GM12892 (cell line): ENCODE measurements around the gene DNM3.

ENCODE experiments used
- DNase-seq: peaks from one replicate; pipeline ENCODE4 v3.0.0; 2011; ENCODE audit not compliant: insufficient read length
- FAIRE-seq: peaks from 2 replicates; lab custom pipeline; 2011; peaks lifted over from hg19 to GRCh38; lab: Jason Lieb, UNC
- POLR2A ChIP-seq: IDR thresholded peaks from 2 replicates; pipeline ENCODE4 v1.6.1; 2011; ENCODE audit warnings: low read depth, low read length, control low read depth
- POLR2AphosphoS5 ChIP-seq: IDR thresholded peaks from 2 replicates; pipeline ENCODE4 v1.6.1; 2011; ENCODE audit warnings: low read depth, low read length, control low read depth
- TAF1 ChIP-seq: IDR thresholded peaks from 2 replicates; pipeline ENCODE4 v1.6.1; 2011; ENCODE audit warnings: low read depth, mild to moderate bottlenecking, control low read depth, low read length, borderline replicate concordance

The DNM3 gene

GRCh38 chr1:172393354-172393753 is 552.1 kb downstream of the DNM3 start:
- FAIRE-seq, result no peak
- no peak for DNase-seq
- TF ChIP-seq POLR2A (no peak), POLR2AphosphoS5 (no peak), TAF1 (no peak)

GRCh38 chr1:172394141-172394751 is 552.9 kb downstream of the DNM3 start:
- no peak for DNase-seq
- no peak for TF ChIP-seq POLR2AphosphoS5
- TF ChIP-seq POLR2A, result no peak
- TF ChIP-seq TAF1, result no peak
- peak; percentile 98 for FAIRE-seq

DNA sequence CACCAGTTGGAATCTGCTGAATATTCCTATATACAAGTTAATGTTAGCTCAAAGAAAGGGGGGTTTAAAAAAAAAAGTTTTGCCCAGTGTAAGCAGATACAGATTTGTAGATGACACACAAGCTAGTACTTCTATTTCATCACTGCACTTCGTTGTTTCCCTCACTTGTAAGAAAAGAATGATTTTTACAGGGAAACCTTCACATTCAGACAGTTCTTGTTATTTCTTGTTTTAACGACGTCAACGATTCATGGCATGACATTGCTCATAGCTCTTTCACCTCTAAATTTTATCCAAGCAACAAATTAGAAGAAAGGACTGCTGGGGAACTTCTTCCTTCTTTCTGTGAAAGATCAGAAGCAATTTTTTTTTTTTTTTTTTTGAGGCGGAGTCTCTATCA is 553.5 kb downstream of the DNM3 start:
- no peak for FAIRE-seq
- TF ChIP-seq TAF1, result no peak
- TF ChIP-seq POLR2A, result no peak
- TF ChIP-seq POLR2AphosphoS5, result no peak
- DNase-seq, result no peak

GRCh38 chr1:172395576-172395975 is 554.3 kb downstream of the DNM3 start:
- peak; percentile 84 for FAIRE-seq

GRCh38 chr1:172397221-172397620 is 555.9 kb downstream of the DNM3 start:
- TF ChIP-seq POLR2AphosphoS5 (no peak), POLR2A (no peak), TAF1 (no peak)
- no peak for DNase-seq
- no peak for FAIRE-seq

More at GRCh38 chr1:172395576-172395975, 554.3 kb downstream of the DNM3 start:
- no peak for TF ChIP-seq POLR2AphosphoS5
- no peak for TF ChIP-seq TAF1
- no peak for TF ChIP-seq POLR2A
- DNase-seq, result no peak

DNA sequence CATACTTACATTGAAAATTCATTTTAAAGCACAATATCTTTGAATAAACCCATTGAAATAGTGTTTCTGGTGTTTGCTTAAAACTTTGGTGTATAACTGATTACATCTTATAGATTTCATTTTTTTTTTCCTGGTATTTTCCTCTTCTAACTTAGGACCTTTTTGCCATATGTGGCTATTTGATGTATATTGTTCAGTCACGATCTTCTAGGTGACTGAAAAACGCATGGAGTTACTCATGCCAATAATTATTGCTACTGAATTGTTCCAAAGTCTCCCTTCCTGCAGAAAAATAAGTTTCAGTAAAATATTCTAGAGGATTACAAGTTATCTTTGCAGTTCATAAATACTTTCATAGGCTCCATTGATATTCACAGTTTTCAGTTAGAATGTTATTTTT is 556.3 kb downstream of the DNM3 start:
- DNase-seq (no peak), FAIRE-seq (no peak)
- TF ChIP-seq TAF1, result no peak
- TF ChIP-seq POLR2AphosphoS5, result no peak
- TF ChIP-seq POLR2A, result no peak

DNA sequence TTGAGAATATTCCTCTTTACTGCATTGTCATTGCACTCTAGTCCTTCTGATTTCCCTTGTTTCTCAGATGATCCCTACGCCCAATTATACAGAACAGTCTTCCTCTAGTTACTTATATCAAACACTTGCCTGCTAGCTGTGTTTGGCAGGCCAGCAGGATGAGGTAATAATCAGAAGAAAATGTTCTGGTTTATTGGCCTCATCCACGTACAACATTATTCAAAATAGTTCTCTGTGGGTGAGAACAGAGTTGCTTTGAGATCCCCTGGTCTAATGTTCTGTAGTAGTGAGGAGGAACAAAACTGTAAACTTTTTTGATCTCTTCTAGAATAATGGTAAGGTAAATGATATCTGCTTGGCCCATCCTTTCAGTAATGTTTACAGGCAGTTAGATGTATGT is 556.9 kb downstream of the DNM3 start:
- no peak for TF ChIP-seq POLR2AphosphoS5
- TF ChIP-seq TAF1, result no peak
- TF ChIP-seq POLR2A, result no peak
- DNase-seq (no peak), FAIRE-seq (no peak)

- no peak for DNase-seq
- TF ChIP-seq POLR2AphosphoS5, result no peak
- no peak for TF ChIP-seq POLR2A
- no peak for TF ChIP-seq TAF1
- peak; percentile 86 for FAIRE-seq
These were observed 557.9 kb downstream of the DNM3 start for GRCh38 chr1:172398970-172399755.

DNA sequence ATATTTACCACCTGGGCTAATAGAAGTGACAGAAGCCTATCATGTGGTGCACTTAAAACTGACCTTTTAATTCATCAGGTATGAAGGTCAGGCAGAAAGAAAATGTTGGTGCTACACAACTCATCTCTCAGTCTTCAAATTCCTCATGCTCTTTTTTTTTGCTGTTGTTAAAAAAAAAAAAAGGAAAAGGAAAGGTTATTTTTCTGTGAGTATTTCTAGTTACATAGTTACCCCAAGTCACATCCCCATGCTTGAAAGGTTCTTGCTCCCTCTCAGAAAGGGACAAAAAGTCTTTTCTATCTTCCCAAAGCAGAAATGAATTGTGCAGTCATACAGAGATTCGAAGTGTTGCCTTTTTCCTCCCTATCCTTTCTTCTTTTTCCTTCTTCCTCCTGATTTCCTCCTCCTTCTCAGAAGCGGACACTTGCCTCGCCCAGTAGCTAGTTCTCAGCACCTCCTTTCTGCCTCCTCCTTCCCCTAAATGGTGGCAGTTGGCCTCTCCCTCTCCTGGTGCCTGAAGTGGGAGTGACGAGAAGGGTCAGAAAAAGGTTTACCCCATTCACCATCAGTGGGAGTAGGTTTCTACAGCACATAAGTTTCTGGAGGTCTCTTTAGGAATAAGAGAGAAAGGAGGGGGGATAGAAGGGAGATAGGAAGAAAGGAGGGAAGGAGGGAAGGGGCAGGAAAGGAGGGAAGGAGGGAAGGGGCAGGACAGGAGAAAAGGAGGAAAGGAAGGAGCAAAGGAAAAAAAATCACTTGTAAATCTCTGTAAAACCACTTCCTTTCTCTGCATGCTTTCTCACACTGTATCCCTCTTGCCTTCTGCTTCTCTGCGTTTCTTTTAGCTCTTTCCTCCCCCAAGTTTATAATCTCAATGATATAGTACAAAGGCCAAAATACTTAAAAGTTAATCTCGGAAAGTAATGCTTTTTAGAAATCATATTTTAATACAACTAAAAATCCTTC is 558.7 kb downstream of the DNM3 start:
- DNase-seq (no peak), FAIRE-seq (no peak)
- TF ChIP-seq TAF1 (no peak), POLR2A (no peak), POLR2AphosphoS5 (no peak)

- DNase-seq, result no peak
- TF ChIP-seq TAF1 (no peak), POLR2AphosphoS5 (no peak), POLR2A (no peak)
- FAIRE-seq, result no peak
These were observed 559.4 kb downstream of the DNM3 start for GRCh38 chr1:172400722-172401105.

DNA sequence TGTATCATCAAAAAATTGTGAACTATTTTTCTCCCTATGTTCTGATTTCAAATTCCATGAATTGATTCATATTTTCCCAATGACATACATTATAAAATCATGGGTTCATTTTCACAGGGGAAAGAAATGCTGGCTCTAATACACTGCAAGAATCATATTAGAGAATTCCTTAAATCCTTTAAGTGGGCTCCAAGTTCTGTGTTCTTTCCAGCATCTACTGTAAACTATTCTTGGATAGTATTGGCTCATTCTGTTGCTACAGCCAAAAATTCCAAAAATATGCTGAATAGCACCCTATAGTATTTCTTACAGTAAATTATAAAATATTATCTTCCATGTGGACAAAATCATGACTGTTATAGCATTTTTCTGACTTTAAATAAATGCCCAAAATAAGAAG is 560.2 kb downstream of the DNM3 start:
- TF ChIP-seq POLR2AphosphoS5, result no peak
- no peak for TF ChIP-seq POLR2A
- TF ChIP-seq TAF1, result no peak
- no peak for FAIRE-seq
- no peak for DNase-seq
